GM12801 (cell line): ENCODE measurements around the gene COMP.

Experiments
- TF ChIP-seq, protein P1 (sequence below): IDR thresholded peaks from one replicate; pipeline ENCODE4 v1.5.1; 2011; ENCODE audit warnings: control low read depth; ENCODE audit not compliant: insufficient read length; ENCODE audit errors: extremely low read depth

Gene COMP

GRCh38 chr19:18800079-18800478 is 9.0 kb upstream of the COMP start:
- TF ChIP-seq, protein P1, sequence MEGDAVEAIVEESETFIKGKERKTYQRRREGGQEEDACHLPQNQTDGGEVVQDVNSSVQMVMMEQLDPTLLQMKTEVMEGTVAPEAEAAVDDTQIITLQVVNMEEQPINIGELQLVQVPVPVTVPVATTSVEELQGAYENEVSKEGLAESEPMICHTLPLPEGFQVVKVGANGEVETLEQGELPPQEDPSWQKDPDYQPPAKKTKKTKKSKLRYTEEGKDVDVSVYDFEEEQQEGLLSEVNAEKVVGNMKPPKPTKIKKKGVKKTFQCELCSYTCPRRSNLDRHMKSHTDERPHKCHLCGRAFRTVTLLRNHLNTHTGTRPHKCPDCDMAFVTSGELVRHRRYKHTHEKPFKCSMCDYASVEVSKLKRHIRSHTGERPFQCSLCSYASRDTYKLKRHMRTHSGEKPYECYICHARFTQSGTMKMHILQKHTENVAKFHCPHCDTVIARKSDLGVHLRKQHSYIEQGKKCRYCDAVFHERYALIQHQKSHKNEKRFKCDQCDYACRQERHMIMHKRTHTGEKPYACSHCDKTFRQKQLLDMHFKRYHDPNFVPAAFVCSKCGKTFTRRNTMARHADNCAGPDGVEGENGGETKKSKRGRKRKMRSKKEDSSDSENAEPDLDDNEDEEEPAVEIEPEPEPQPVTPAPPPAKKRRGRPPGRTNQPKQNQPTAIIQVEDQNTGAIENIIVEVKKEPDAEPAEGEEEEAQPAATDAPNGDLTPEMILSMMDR = no peak

GRCh38 chr19:18799389-18799970 is 8.4 kb upstream of the COMP start:
- TF ChIP-seq, protein P1 = no peak

DNA sequence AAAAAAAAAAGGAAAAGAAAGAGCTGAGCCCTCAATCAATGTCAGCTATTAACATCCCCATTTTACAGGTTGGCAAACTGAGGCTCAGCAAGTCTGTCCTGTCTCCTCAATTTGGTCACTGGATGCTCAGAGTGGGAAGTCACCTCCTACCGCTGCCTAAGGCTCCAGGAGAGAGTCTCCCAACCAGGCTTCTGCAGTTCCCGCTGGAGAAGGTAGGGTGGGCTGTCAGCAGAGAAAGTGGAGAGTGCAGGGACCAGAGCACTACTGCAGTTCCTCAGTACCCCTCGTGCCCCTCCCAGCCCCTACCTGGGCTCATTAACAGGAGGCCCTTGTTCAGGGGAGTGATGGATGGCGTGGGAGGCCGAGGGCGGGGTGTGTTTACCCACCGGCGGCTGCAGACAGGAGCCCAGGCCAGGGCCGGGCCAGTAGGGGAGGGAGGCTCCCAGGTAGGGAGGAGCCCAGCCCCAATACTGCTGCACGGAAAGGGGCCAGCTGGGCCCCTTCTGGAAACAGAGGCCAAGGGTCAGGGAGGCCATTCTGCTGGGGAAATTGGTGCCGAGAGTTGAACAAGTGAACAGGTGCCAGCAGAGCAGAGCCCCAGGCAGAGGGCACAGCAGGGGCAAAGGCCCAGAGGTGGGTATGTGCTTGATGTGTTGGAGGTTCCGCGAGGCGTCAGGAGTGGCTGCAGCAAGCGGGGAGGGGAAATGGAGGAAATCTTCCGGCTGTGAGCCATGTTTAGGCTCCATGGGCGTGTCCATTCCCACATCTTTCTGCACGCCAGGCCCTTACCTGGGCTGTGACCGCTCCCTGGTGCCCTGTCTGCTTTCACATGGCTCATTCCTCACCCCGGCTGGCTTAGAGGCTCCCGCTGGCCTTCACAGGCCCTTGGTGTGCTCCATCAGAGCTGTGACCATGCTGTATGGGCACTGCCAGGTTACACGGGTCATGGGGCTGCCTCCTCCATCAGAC is 7.6 kb upstream of the COMP start:
- TF ChIP-seq, protein P1 = no peak

DNA sequence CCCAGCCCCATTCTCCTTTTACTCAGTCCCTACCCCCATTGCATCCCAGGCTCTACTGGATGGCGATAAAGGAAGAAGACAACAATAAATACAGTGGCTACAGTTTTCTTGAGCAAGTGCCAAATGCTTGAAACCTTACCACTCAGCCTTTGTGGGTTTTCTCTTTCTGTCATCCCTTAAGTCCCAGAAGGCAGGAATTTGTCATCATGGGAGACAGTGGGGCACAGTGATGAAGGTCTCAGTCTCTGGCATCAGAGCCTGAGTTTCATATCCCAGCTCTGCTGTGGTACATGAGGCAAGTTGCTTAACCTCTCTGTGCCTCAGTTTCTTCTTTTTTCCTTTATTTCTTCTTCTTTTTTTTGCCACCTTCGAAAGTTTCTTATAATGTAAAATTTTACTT is 5.1 kb upstream of the COMP start:
- TF ChIP-seq, protein P1 = no peak

GRCh38 chr19:18795540-18795939 is 4.4 kb upstream of the COMP start:
- TF ChIP-seq, protein P1 = no peak

DNA sequence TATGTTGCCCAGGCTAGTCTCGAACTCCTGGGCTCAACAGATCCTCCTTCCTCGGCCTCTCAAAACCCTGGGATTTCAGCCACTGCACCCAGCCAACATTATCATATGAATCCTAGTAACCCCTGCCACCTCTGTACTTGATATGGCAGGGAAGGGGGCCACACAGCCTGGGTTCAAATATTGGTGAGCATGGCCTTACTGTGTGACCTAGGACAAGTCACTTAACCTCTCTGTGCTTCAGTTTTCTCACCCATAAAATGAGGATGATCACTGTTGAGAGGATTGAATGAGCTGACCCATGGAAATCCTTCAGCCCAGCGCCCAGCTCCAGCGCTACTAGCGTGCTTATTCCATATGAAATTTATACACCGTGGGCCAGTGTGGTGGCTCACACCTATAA is 3.6 kb upstream of the COMP start:
- TF ChIP-seq, protein P1 = no peak

DNA sequence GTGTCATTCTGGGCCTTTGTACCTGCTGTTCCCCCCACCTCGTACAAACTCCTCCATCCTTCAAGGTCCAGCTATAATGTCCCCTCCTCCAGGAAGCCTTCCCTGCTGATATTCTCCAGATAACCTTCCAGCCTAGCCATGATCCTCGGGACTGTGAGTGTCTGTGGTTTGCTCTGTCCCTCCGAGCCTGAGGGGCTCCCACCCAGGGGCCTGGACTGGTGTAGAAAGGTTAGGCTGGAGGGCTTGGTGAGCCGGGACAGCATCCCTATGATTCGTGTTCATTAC is 2.9 kb upstream of the COMP start:
- TF ChIP-seq, protein P1 = no peak
